Measurements from ENCODE around the gene ZNF561. TPM values are rescaled to one million over a fixed set of nuclear protein-coding genes. Genes with fewer than 3 reads are reported as not detected.

ZNF561 gene
- total RNA-seq, 1 donor from 2014 or later: 71.8 TPM

DNA sequence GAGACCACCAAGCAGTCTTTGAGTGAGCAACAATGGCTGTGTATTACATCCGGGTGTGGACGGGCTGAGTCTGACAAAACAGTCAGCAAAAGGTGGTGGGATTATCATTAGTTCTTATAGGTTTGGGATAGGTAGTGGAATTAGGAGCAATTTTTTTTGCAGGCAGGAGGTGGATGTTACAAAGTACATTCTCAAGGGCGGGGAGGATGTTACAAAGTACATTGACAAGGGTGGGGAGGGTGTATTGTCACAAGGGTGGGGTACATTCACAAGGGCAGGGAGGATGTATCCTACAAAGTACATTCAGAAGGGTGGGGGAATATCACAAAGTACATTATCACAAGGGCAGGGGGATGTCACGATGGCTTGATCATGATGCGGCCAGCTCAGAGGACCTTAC lies 15.0 kb upstream of the ZNF561 start:
- no peaks in the 10 kb centered on the region for H3K4me1 Mint-ChIP-seq (ENCODE audit: low read depth, unreplicated experiment)
- peaks cover 2% of the 10 kb centered on the region for H3K9me3 Mint-ChIP-seq (ENCODE audit: unreplicated experiment)
- no peak overlapping the region for H3K27ac Mint-ChIP-seq (ENCODE audit: unreplicated experiment)
- no peaks in the 10 kb centered on the region for H3K27me3 Mint-ChIP-seq (ENCODE audit: unreplicated experiment)
- H3K36me3 Mint-ChIP-seq (ENCODE audit: unreplicated experiment): peaks cover 25% of the 10 kb centered on the region
- H3K4me3 Mint-ChIP-seq (ENCODE audit: unreplicated experiment): no peak overlapping the region
- no peak for DNase-seq
- TF ChIP-seq, protein P1, sequence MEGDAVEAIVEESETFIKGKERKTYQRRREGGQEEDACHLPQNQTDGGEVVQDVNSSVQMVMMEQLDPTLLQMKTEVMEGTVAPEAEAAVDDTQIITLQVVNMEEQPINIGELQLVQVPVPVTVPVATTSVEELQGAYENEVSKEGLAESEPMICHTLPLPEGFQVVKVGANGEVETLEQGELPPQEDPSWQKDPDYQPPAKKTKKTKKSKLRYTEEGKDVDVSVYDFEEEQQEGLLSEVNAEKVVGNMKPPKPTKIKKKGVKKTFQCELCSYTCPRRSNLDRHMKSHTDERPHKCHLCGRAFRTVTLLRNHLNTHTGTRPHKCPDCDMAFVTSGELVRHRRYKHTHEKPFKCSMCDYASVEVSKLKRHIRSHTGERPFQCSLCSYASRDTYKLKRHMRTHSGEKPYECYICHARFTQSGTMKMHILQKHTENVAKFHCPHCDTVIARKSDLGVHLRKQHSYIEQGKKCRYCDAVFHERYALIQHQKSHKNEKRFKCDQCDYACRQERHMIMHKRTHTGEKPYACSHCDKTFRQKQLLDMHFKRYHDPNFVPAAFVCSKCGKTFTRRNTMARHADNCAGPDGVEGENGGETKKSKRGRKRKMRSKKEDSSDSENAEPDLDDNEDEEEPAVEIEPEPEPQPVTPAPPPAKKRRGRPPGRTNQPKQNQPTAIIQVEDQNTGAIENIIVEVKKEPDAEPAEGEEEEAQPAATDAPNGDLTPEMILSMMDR (IDR thresholded peaks at IDR 0.05; ENCODE audit: partially characterized antibody, unreplicated experiment): no peak

DNA sequence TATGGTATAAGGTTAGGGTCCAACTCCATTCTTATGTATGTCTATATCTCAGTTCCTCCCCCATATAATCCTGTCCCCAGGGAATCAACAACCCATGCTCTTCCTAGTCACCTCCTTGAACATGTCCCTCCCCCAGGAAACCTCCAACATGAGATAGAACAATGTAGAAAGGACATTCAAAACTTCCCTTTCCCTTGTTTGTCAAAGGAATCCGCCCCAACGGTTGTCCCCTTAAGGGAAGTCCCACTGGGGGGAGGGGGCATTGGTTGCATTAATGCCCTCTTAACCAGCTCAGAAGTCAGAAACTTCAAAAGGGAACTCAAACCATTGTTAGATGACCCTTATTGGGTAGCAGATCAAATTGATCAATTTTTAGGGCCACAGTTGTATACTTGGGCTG lies 6.8 kb upstream of the ZNF561 start:
- peaks cover 14% of the 10 kb centered on the region for H3K36me3 Mint-ChIP-seq (ENCODE audit: unreplicated experiment)
- DNase-seq: no peak
- H3K9me3 Mint-ChIP-seq (ENCODE audit: unreplicated experiment): peaks cover 2% of the 10 kb centered on the region
- TF ChIP-seq, protein P1 (IDR thresholded peaks at IDR 0.05; ENCODE audit: partially characterized antibody, unreplicated experiment): no peak
- H3K27ac Mint-ChIP-seq (ENCODE audit: unreplicated experiment): no peak overlapping the region
- no peaks in the 10 kb centered on the region for H3K27me3 Mint-ChIP-seq (ENCODE audit: unreplicated experiment)
- H3K4me1 Mint-ChIP-seq (ENCODE audit: low read depth, unreplicated experiment): peaks cover 3% of the 10 kb centered on the region
- H3K4me3 Mint-ChIP-seq (ENCODE audit: unreplicated experiment): no peak overlapping the region

DNA sequence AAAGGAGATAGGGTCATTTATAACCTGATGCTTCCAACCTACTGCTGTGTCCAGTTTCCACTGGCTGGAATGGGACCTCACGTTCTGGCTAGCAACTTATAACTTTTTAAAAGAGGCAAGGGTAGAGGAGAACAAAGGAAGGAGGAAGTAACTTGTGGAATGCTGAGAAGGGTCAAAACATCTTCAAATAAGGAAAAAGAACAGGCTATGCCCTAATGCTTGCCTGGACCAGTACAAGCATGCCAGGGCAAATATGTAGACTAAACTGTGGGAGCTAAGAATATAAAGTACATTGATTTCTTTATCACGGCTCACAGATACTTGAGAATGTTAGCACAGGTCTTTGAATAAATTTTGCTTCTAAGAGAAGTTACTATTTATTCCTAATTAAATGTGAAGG lies 1.5 kb upstream of the ZNF561 start:
- Mint-ChIP-seq H3K27me3 (ENCODE audit: unreplicated experiment) (peaks cover 15% of the 10 kb centered on the region), H3K27ac (ENCODE audit: unreplicated experiment) (peak overlapping the region; percentile 81), H3K4me3 (ENCODE audit: unreplicated experiment) (peak overlapping the region; percentile 80), H3K4me1 (ENCODE audit: low read depth, unreplicated experiment) (peaks cover 6% of the 10 kb centered on the region), H3K9me3 (ENCODE audit: unreplicated experiment) (peaks cover 13% of the 10 kb centered on the region), H3K36me3 (ENCODE audit: unreplicated experiment) (no peaks in the 10 kb centered on the region)
- TF ChIP-seq, protein P1 (IDR thresholded peaks at IDR 0.05; ENCODE audit: partially characterized antibody, unreplicated experiment): no peak
- DNase-seq: no peak

DNA sequence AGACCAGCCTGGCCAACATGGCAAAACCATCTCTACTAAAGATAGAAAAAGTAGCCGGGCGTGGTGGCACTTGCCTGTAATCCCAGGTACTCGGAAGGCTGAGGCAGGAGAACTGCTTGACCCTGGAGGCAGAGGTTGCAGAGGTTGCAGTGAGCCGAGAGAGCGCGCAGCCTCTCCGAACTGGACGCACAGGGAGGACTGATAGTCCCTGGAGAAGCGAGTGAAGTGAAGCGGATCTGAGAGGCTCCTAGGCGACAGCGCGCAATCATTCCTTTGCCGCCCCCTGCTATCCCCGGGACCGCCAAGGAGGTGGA lies 233 bp downstream of the ZNF561 start:
- peak overlapping the region; percentile 100 for H3K27ac Mint-ChIP-seq (ENCODE audit: unreplicated experiment)
- peaks cover 2% of the 10 kb centered on the region for H3K36me3 Mint-ChIP-seq (ENCODE audit: unreplicated experiment)
- peaks cover 13% of the 10 kb centered on the region for H3K9me3 Mint-ChIP-seq (ENCODE audit: unreplicated experiment)
- H3K4me3 Mint-ChIP-seq (ENCODE audit: unreplicated experiment): peak overlapping the region; percentile 99
- no peak for DNase-seq
- TF ChIP-seq, protein P1 (IDR thresholded peaks at IDR 0.05; ENCODE audit: partially characterized antibody, unreplicated experiment): no peak
- H3K4me1 Mint-ChIP-seq (ENCODE audit: low read depth, unreplicated experiment): peaks cover 4% of the 10 kb centered on the region
- peaks cover 15% of the 10 kb centered on the region for H3K27me3 Mint-ChIP-seq (ENCODE audit: unreplicated experiment)

DNA sequence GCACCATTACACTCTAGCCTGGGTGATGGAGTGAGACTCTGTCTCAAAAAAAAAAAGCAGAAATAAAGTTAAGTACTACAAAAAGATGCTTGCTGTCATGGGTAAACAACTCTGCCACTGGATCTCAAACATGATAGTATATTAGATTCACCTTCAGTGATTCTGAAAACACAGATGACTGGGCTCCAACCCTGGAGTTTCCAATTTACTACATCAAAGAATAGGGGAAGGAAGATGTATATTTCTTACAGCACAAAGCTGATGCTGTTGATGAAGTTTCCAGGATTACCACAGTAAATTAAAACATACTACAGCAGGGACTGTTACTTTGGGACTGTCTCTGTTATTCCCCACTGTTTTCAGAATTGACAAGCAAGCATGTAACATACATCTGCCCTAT lies 5.2 kb downstream of the ZNF561 start:
- DNase-seq: no peak
- Mint-ChIP-seq H3K9me3 (ENCODE audit: unreplicated experiment) (peaks cover 5% of the 10 kb centered on the region), H3K27ac (ENCODE audit: unreplicated experiment) (no peak overlapping the region), H3K4me3 (ENCODE audit: unreplicated experiment) (no peak overlapping the region), H3K27me3 (ENCODE audit: unreplicated experiment) (peaks cover 8% of the 10 kb centered on the region), H3K4me1 (ENCODE audit: low read depth, unreplicated experiment) (no peaks in the 10 kb centered on the region), H3K36me3 (ENCODE audit: unreplicated experiment) (peaks cover 24% of the 10 kb centered on the region)
- TF ChIP-seq, protein P1 (IDR thresholded peaks at IDR 0.05; ENCODE audit: partially characterized antibody, unreplicated experiment): no peak

Data from glutamatergic neuron (in vitro differentiated cells).